Nucleus accumbens (tissue), 56 donors: ENCODE measurements around the gene HEATR5B.
"Not testable (repeated sequence)": the region's sequence is repeated elsewhere in the genome, so short reads cannot be mapped to it uniquely, and the experiment has no call there.

Experiments
- DNase-seq, 56 donors: peaks; one replicate each; lab custom pipeline; 2025; lab: John Stamatoyannopoulos, UW

The HEATR5B gene

GRCh38 chr2:36952748-36953197, 131.4 kb downstream of the HEATR5B start:
- DNase-seq = no peak

- no peak for DNase-seq
Measured at GRCh38 chr2:36951574-36951973, 132.6 kb downstream of the HEATR5B start.

GRCh38 chr2:36951027-36951518, 133.1 kb downstream of the HEATR5B start:
- no peak for DNase-seq

GRCh38 chr2:36949845-36950244, 134.3 kb downstream of the HEATR5B start:
- no peak for DNase-seq

- DNase-seq = not testable (repeated sequence)
Measured at GRCh38 chr2:36945240-36945639, 138.9 kb downstream of the HEATR5B start.

- DNase-seq = no peak
Measured at GRCh38 chr2:36941867-36942266, 142.3 kb downstream of the HEATR5B start.

GRCh38 chr2:36936526-36936925, 147.6 kb downstream of the HEATR5B start:
- DNase-seq = not testable (repeated sequence)

- DNase-seq = not testable (repeated sequence)
Measured at GRCh38 chr2:36931688-36932087, 152.5 kb downstream of the HEATR5B start.
